Uterus (tissue), 2 donors: ENCODE results near the gene PCBD1.

Experiments
- CTCF ChIP-seq, 4 experiments: fragments of 200-600 bp in 2 of 4; fragments of 450-650 bp in 2 of 4; sonication (generic) in 2 of 4; IDR thresholded peaks; one replicate each; pipeline ENCODE4 v1.5.1; 2016 to 2019; ENCODE audit warnings: antibody characterized with exemption in 4 of 4, mild to moderate bottlenecking in 2 of 4, moderate library complexity in 1 of 4
- POLR2A ChIP-seq, 2 donors: fragments of 450-650 bp; IDR thresholded peaks; one replicate each; pipeline ENCODE4 v1.6.1; 2016; ENCODE audit warnings: antibody characterized with exemption in 2 of 2, mild to moderate bottlenecking in 1 of 2, moderate library complexity in 1 of 2

- TF ChIP-seq CTCF (IDR thresholded peaks at IDR 0.05): no peak
- no peak for TF ChIP-seq POLR2A (IDR thresholded peaks at IDR 0.05)
Measured at GRCh38 chr10:70906953-70907636, 18.7 kb upstream of the PCBD1 start.
